GM12878 (cell line): ENCODE data around the gene THAP9. TPM values are rescaled to one million over a fixed set of nuclear protein-coding genes. Genes with fewer than 3 reads are reported as not detected.

ENCODE experiments used
- ASH2L ChIP-seq: fragments of 300-600, 200-600 bp; sonication (generic); IDR thresholded peaks from 2 replicates; pipeline ENCODE4 v1.6.1; 2017; ENCODE audit warnings: low read depth, mild to moderate bottlenecking, borderline replicate concordance
- CHD2 ChIP-seq: IDR thresholded peaks from 2 replicates; pipeline ENCODE4 v1.6.1; 2011; ENCODE audit warnings: low read depth, low read length, improper control_type of control experiment, borderline replicate concordance
- ESRRA ChIP-seq: IDR thresholded peaks from 2 replicates; pipeline ENCODE4 v1.6.1; 2012; ENCODE audit warnings: mild to moderate bottlenecking, low read length, improper control_type of control experiment
- ETV6 ChIP-seq, 2 experiments: fragments of 450-650 bp in 1 of 2; IDR thresholded peaks in 1 of 2; conservative IDR thresholded peaks in 1 of 2; 2 replicates each; pipeline ENCODE4 v1.6.1; 2014; ENCODE audit warnings: antibody characterized with exemption in 1 of 2, borderline replicate concordance in 1 of 2, low read depth in 1 of 2, mild to moderate bottlenecking in 1 of 2, moderate library complexity in 1 of 2
- IRF4 ChIP-seq: IDR thresholded peaks from 2 replicates; pipeline ENCODE4 v1.6.1; 2011; ENCODE audit warnings: low read depth, low read length
- KLF5 ChIP-seq: fragments of 450-650 bp; IDR thresholded peaks from 2 replicates; pipeline ENCODE4 v1.6.1; 2014; ENCODE audit warnings: mild to moderate bottlenecking; ENCODE audit not compliant: partially characterized antibody
- NFYB ChIP-seq: IDR thresholded peaks from 2 replicates; pipeline ENCODE4 v1.6.1; 2011; ENCODE audit warnings: low read depth, mild to moderate bottlenecking, low read length, improper control_type of control experiment, moderate library complexity; ENCODE audit not compliant: insufficient read depth
- POLR2AphosphoS5 ChIP-seq: IDR thresholded peaks from 2 replicates; pipeline ENCODE4 v1.6.1; 2011; ENCODE audit warnings: mild to moderate bottlenecking, low read length, inconsistent platforms
- RB1 ChIP-seq: fragments of 450-650 bp; formaldehyde crosslinking; IDR thresholded peaks from 2 replicates; pipeline ENCODE4 v1.6.1; 2017; ENCODE audit warnings: mild to moderate bottlenecking, borderline replicate concordance
- SMAD1 ChIP-seq: fragments of 450-650 bp; IDR thresholded peaks from 2 replicates; pipeline ENCODE4 v1.6.1; 2018; ENCODE audit warnings: mild to moderate bottlenecking, low read depth; ENCODE audit not compliant: partially characterized antibody
- polyA plus RNA-seq, 11 experiments: library from polyadenylated mRNA; depleted of rRNA in 4 of 11; unstranded in 6 of 11; stranded (reverse) in 5 of 11; fragments of >200 nt; fragmentation: Nextera tagmentation in 4 of 11; fragmentation: Illumina TruSeq in 1 of 11; extraction: Ambion mirVana in 4 of 11; extraction: Trizol in 1 of 11; gene quantifications; 1 replicate in 1 of 11; 2 replicates in 10 of 11; pipeline versions ENCODE4 v1.2.1 to v1.2.3, GENCODE V29; 2011 to 2016; ENCODE audit warnings: inconsistent platforms in 2 of 11, missing spikeins in 2 of 11, low read depth in 1 of 11
- total RNA-seq, 4 experiments: library from RNA; depleted of rRNA in 3 of 4; stranded (reverse); fragments of >200 nt in 3 of 4; fragmentation: Illumina TruSeq in 1 of 4; extraction: Trizol in 1 of 4; gene quantifications; 2 replicates each; pipeline versions ENCODE4 v1.2.1 to v1.2.3, GENCODE V29; 2013 to 2021
- TF ChIP-seq, protein P1 (sequence below): fragments of 150-350 bp; IDR thresholded peaks from 2 replicates; pipeline ENCODE4 v1.6.1; 2016; ENCODE audit warnings: low read depth, low read length
- TF ChIP-seq, protein P2 (sequence below): IDR thresholded peaks from 2 replicates; pipeline ENCODE4 v1.6.1; 2012; ENCODE audit warnings: low read depth, low read length, improper control_type of control experiment

The THAP9 gene
- total and polyA plus RNA-seq, 10 of the 15 experiments (the other 5 are each of a cell fraction or from before 2014, with no cell fraction given), result 2.1 to 4.9 (median 3.3) TPM

DNA sequence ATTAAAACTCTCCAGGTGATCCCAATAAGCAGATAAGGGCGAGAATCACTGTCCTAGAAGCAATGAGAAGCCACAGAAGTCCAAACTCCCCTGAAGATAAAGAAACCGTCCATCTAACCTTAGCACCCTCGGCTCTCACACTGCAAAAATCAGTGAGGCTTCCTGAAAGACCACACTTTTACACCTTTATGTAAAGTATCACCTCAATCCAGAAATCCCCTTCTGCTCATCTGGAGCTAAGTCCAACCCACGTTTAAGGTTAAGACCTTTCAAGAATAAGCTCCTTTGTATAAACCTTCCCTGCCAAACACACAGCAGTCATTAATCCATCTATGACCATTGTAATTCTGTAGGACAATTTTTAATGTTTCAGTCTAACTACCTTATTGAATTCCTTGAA lies 68.4 kb downstream of the THAP9 start (continued):
- TF ChIP-seq POLR2AphosphoS5 (no peak), ASH2L (no peak), ETV6 (conservative IDR thresholded peaks at IDR 0.05 in 1 of 2, IDR thresholded peaks at IDR 0.05 in 1 of 2; ENCODE audit: borderline replicate concordance in 1 of 2, low read depth in 1 of 2) (no peak), RB1 (no peak), NFYB (no peak), IRF4 (no peak), CHD2 (no peak), SMAD1 (no peak), ESRRA (no peak), KLF5 (no peak)
- TF ChIP-seq, protein P1, sequence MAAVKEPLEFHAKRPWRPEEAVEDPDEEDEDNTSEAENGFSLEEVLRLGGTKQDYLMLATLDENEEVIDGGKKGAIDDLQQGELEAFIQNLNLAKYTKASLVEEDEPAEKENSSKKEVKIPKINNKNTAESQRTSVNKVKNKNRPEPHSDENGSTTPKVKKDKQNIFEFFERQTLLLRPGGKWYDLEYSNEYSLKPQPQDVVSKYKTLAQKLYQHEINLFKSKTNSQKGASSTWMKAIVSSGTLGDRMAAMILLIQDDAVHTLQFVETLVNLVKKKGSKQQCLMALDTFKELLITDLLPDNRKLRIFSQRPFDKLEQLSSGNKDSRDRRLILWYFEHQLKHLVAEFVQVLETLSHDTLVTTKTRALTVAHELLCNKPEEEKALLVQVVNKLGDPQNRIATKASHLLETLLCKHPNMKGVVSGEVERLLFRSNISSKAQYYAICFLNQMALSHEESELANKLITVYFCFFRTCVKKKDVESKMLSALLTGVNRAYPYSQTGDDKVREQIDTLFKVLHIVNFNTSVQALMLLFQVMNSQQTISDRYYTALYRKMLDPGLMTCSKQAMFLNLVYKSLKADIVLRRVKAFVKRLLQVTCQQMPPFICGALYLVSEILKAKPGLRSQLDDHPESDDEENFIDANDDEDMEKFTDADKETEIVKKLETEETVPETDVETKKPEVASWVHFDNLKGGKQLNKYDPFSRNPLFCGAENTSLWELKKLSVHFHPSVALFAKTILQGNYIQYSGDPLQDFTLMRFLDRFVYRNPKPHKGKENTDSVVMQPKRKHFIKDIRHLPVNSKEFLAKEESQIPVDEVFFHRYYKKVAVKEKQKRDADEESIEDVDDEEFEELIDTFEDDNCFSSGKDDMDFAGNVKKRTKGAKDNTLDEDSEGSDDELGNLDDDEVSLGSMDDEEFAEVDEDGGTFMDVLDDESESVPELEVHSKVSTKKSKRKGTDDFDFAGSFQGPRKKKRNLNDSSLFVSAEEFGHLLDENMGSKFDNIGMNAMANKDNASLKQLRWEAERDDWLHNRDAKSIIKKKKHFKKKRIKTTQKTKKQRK, result no peak
- TF ChIP-seq, protein P2, sequence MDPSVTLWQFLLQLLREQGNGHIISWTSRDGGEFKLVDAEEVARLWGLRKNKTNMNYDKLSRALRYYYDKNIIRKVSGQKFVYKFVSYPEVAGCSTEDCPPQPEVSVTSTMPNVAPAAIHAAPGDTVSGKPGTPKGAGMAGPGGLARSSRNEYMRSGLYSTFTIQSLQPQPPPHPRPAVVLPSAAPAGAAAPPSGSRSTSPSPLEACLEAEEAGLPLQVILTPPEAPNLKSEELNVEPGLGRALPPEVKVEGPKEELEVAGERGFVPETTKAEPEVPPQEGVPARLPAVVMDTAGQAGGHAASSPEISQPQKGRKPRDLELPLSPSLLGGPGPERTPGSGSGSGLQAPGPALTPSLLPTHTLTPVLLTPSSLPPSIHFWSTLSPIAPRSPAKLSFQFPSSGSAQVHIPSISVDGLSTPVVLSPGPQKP, result no peak
